HepG2 (cell line): Measurements from ENCODE around the gene SIRPA. TPM values are rescaled to one million over a fixed set of nuclear protein-coding genes. Genes with fewer than 3 reads are reported as not detected.

Experiments
- ATAC-seq: fragments of 200-7000 bp; cut with Tn5 transposase; 3 replicates; pipeline ENCODE4 v1.9.1; 2020; ENCODE audit warnings: mild to moderate bottlenecking, moderate library complexity
- BruUV-seq: library from RNA; stranded (reverse); fragments of 400-500 nt; replicated peaks from 2 replicates; lab custom pipeline; 2021; lab: Mats Ljungman, UMichigan
- CTCF ChIA-PET: fragments of 300-600 bp; formaldehyde crosslinking; extraction: SDS; loops from one replicate; lab custom pipeline; 2021; ENCODE audit warnings: low total read pairs, inconsistent platforms, low intra/inter-chr PET ratio; lab: Yijun Ruan, JAX
- POLR2A ChIA-PET: fragments of 350-600 bp; sonication (Branson Sonifier 250); formaldehyde crosslinking; loops from one replicate; lab custom pipeline; 2020; ENCODE audit warnings: antibody characterized with exemption, inconsistent platforms; lab: Yijun Ruan, JAX
- DNase-seq: peaks from one replicate; pipeline ENCODE4 v3.0.0-alpha.2; 2015; ENCODE audit warnings: low spot score
- FAIRE-seq: peaks from 3 replicates; lab custom pipeline; 2011; peaks lifted over from hg19 to GRCh38; lab: Jason Lieb, UNC
- H2AFZ ChIP-seq: one replicate; pipeline ENCODE4 v1.6.1; 2011; ENCODE audit warnings: low read length, inconsistent platforms
- H3K27ac ChIP-seq: fragments of 300-600 bp; 3 replicates; pipeline ENCODE4 v1.8.0; 2011; ENCODE audit warnings: mixed run types, mild to moderate bottlenecking, mixed read lengths, low read length, inconsistent platforms; ENCODE audit not compliant: insufficient read depth; ENCODE audit errors: extremely low read length
- H3K27me3 ChIP-seq, 2 experiments: fragments of 200-600 bp in 1 of 2; 2 replicates in 1 of 2; 3 replicates in 1 of 2; pipeline versions ENCODE4 v1.6.0 to v1.8.0; 2011; ENCODE audit warnings: low read length in 2 of 2, mild to moderate bottlenecking in 2 of 2, moderate library complexity in 2 of 2, inconsistent platforms in 1 of 2; ENCODE audit not compliant: insufficient read depth in 2 of 2, control insufficient read depth in 1 of 2
- H3K36me3 ChIP-seq, 2 experiments: fragments of 200-600 bp in 1 of 2; replicated peaks in 1 of 2; 2 replicates in 1 of 2; 3 replicates in 1 of 2; pipeline versions ENCODE4 v1.5.1 to v1.8.0; 2011; ENCODE audit warnings: low read length in 2 of 2, inconsistent platforms in 1 of 2; ENCODE audit not compliant: insufficient read depth in 2 of 2, control insufficient read depth in 1 of 2
- H3K4me1 ChIP-seq: 2 replicates; pipeline ENCODE4 v1.5.1; 2012; ENCODE audit warnings: low read length, inconsistent platforms; ENCODE audit not compliant: insufficient read depth
- H3K4me2 ChIP-seq: 2 replicates; pipeline ENCODE4 v1.6.0; 2011; ENCODE audit warnings: low read depth, low read length, inconsistent platforms
- H3K4me3 ChIP-seq, 3 experiments: fragments of 200-600 bp in 1 of 3; sonication (generic), shearing (Covaris generic) in 1 of 3; replicated peaks in 1 of 3; 2 replicates each; pipeline ENCODE4 v1.5.1; 2011 to 2016; ENCODE audit warnings: low read length in 3 of 3, inconsistent platforms in 2 of 3, low read depth in 2 of 3, mild to moderate bottlenecking in 2 of 3, control low read depth in 1 of 3, mixed read lengths in 1 of 3; ENCODE audit not compliant: insufficient read depth in 1 of 3
- H3K79me2 ChIP-seq: one replicate; pipeline ENCODE4 v1.6.1; 2011; ENCODE audit warnings: low read length, inconsistent platforms; ENCODE audit not compliant: insufficient read depth
- H3K9ac ChIP-seq: 2 replicates; pipeline ENCODE4 v1.6.0; 2011; ENCODE audit warnings: mild to moderate bottlenecking, low read depth, low read length, inconsistent platforms; ENCODE audit not compliant: insufficient read depth
- H3K9me3 ChIP-seq: 2 replicates; pipeline ENCODE4 v1.5.1; 2012; ENCODE audit warnings: mild to moderate bottlenecking, low read length
- H4K20me1 ChIP-seq: 2 replicates; pipeline ENCODE4 v1.6.0; 2011; ENCODE audit warnings: inconsistent platforms, mild to moderate bottlenecking, low read length, moderate library complexity; ENCODE audit not compliant: insufficient read depth
- ATF1 ChIP-seq: IDR thresholded peaks from 2 replicates; pipeline ENCODE4 v1.6.1; 2016; ENCODE audit warnings: mild to moderate bottlenecking, control low read depth
- GFI1 ChIP-seq: sonication (generic); formaldehyde crosslinking; IDR thresholded peaks from 2 replicates; pipeline ENCODE4 v1.5.0; 2020; ENCODE audit warnings: missing genetic modification reagents, mild to moderate bottlenecking, borderline replicate concordance
- HNRNPK ChIP-seq: fragments of 200-400 bp; formaldehyde crosslinking; IDR thresholded peaks from 2 replicates; pipeline ENCODE4 v1.6.1; 2018; ENCODE audit warnings: low read length, low read depth, moderate library complexity, mild to moderate bottlenecking; ENCODE audit not compliant: poor library complexity, severe bottlenecking
- KDM3A ChIP-seq: IDR thresholded peaks from 2 replicates; pipeline ENCODE4 v1.6.1; 2018; ENCODE audit warnings: low read depth, missing compliant biosample characterization
- MAZ ChIP-seq, 2 experiments: sonication (generic) in 1 of 2; formaldehyde crosslinking in 1 of 2; IDR thresholded peaks; 2 replicates each; pipeline versions ENCODE4 v1.5.0 to v1.6.1; 2012 to 2020; ENCODE audit warnings: low read depth in 2 of 2, mild to moderate bottlenecking in 2 of 2, borderline replicate concordance in 1 of 2, improper control_type of control experiment in 1 of 2, low read length in 1 of 2, missing genetic modification reagents in 1 of 2, moderate library complexity in 1 of 2
- NFIB ChIP-seq: sonication (generic); formaldehyde crosslinking; IDR thresholded peaks from 2 replicates; pipeline ENCODE4 v1.9.0; 2021; ENCODE audit warnings: missing genetic modification reagents, mild to moderate bottlenecking, borderline replicate concordance
- PPARG ChIP-seq: conservative IDR thresholded peaks from 2 replicates; pipeline ENCODE4 v1.6.1; 2016; ENCODE audit warnings: missing biosample characterization, missing genetic modification reagents
- RAD51 ChIP-seq: fragments of 450-650 bp; IDR thresholded peaks from 2 replicates; pipeline ENCODE4 v1.6.1; 2016; ENCODE audit warnings: borderline replicate concordance
- RFXANK ChIP-seq: IDR thresholded peaks from 2 replicates; pipeline ENCODE4 v1.6.1; 2016
- ZBTB7A ChIP-seq: sonication (generic); formaldehyde crosslinking; IDR thresholded peaks from 2 replicates; pipeline ENCODE4 v1.8.0; 2022; ENCODE audit warnings: mild to moderate bottlenecking, missing genetic modification reagents
- ZNF605 ChIP-seq: sonication (generic); formaldehyde crosslinking; IDR thresholded peaks from 2 replicates; pipeline ENCODE4 v1.8.0; 2022; ENCODE audit warnings: mild to moderate bottlenecking, missing genetic modification reagents
- ZNF816 ChIP-seq: sonication (generic); formaldehyde crosslinking; IDR thresholded peaks from 2 replicates; pipeline ENCODE4 v1.8.0; 2022; ENCODE audit warnings: missing genetic modification reagents, mild to moderate bottlenecking, borderline replicate concordance
- ZNF878 ChIP-seq: sonication (generic); formaldehyde crosslinking; IDR thresholded peaks from 2 replicates; pipeline ENCODE4 v1.8.1; 2023; ENCODE audit warnings: mild to moderate bottlenecking, missing genetic modification reagents, moderate library complexity
- WGBS: methylation state at CpG from one replicate; pipeline ENCODE4 v1.1.6; 2017; ENCODE audit warnings: low lambda C conversion rate; 5-methylcytosine and 5-hydroxymethylcytosine counted together
- in situ Hi-C: cut with HindIII; loops from 2 replicates; pipeline ENCODE4 v1.10.0; 2017; ENCODE audit warnings: low pct_unique_long_range_greater_than_20kb; ENCODE audit not compliant: extremely low pct_ligation_motif_present
- intact Hi-C: fragments of 100-400 bp; cut with micrococcal nuclease; formaldehyde crosslinking; loops from one replicate; pipeline ENCODE4 v1.10.0; 2022; ENCODE audit not compliant: unreplicated experiment
- polyA plus RNA-seq, 8 experiments: library from polyadenylated mRNA; depleted of rRNA in 3 of 8; stranded (reverse) in 7 of 8; unstranded in 1 of 8; fragments of >200 nt; fragmentation: Illumina TruSeq in 4 of 8; extraction: Trizol in 4 of 8; gene quantifications; 2 replicates each; pipeline versions ENCODE4 v1.2.1 to v1.2.3, GENCODE V29; 2011 to 2016; ENCODE audit warnings: low read depth in 4 of 8, missing spikeins in 1 of 8, mixed read lengths in 1 of 8; ENCODE audit not compliant: insufficient read depth in 1 of 8
- total RNA-seq, 5 experiments: library from RNA; depleted of rRNA; stranded (reverse); fragments of >200 nt; fragmentation: Illumina TruSeq; extraction: Trizol; gene quantifications; 2 replicates each; pipeline ENCODE4 v1.2.3, GENCODE V29; 2016; ENCODE audit warnings: low read depth in 1 of 5

SIRPA gene
- total and polyA plus RNA-seq, 2 of the 13 experiments (the other 11 are each of a cell fraction or from before 2014, with no cell fraction given), result 7.2 to 17.6 TPM

GRCh38 chr20:1845701-1846100 is 49.5 kb upstream of the SIRPA start:
- no peak overlapping the region for H3K4me3 ChIP-seq
- no peak for ATAC-seq
- FAIRE-seq, result no peak
- peaks cover 17% of the 10 kb centered on the region for H3K4me1 ChIP-seq
- in situ Hi-C loops (no loop called here), intact Hi-C loops (no loop called here)
- WGBS, result 55% methylated on average over 6 of the region's 7 CpGs
- no peak overlapping the region for H2AFZ ChIP-seq
- DNase-seq, result no peak
- no peaks in the 10 kb centered on the region for H3K36me3 ChIP-seq
- H3K4me2 ChIP-seq, result no peak overlapping the region
- H3K9ac ChIP-seq, result no peak overlapping the region
- no peaks in the 10 kb centered on the region for H3K27me3 ChIP-seq
- no peak overlapping the region for H3K27ac ChIP-seq
- H4K20me1 ChIP-seq, result no peaks in the 10 kb centered on the region
- no peaks in the 10 kb centered on the region for H3K79me2 ChIP-seq
- BruUV-seq, result no TSS peak
- no peaks in the 10 kb centered on the region for H3K9me3 ChIP-seq
- ChIA-PET CTCF (no interaction called here), POLR2A (no interaction called here)
- TF ChIP-seq ZNF816 (CRISPR knock-in tag) (no peak), ZNF605 (CRISPR knock-in tag) (no peak), NFIB (CRISPR knock-in tag) (no peak), MAZ (IDR thresholded peaks at IDR 0.05; ENCODE audit: borderline replicate concordance, low read depth, low read length) (no peak), MAZ (CRISPR knock-in tag; IDR thresholded peaks at IDR 0.05; ENCODE audit: low read depth) (no peak), ZNF878 (CRISPR knock-in tag) (no peak), RAD51 (no peak)

GRCh38 chr20:1846341-1846740 is 48.9 kb upstream of the SIRPA start:
- in situ Hi-C loops, result no loop called here
- POLR2A ChIA-PET, result no interaction called here
- no peak for FAIRE-seq
- no peak for TF ChIP-seq GFI1
- no peak for TF ChIP-seq RFXANK (CRISPR knock-in tag)
- TF ChIP-seq KDM3A, result no peak
- TF ChIP-seq HNRNPK, result no peak
- no peak for TF ChIP-seq ATF1
- no peak for TF ChIP-seq PPARG
- no peak for TF ChIP-seq ZBTB7A

More at GRCh38 chr20:1846341-1846740, 48.9 kb upstream of the SIRPA start:
- Histone ChIP-seq H3K4me2 (no peak overlapping the region), H3K27me3 (no peaks in the 10 kb centered on the region), H3K79me2 (no peaks in the 10 kb centered on the region), H3K36me3 (no peaks in the 10 kb centered on the region), H3K4me1 (peaks cover 22% of the 10 kb centered on the region), H3K27ac (no peak overlapping the region), H3K9me3 (no peaks in the 10 kb centered on the region), H4K20me1 (no peaks in the 10 kb centered on the region), H3K9ac (no peak overlapping the region), H3K4me3 (no peak overlapping the region), H2AFZ (no peak overlapping the region)
- CTCF ChIA-PET, result no interaction called here
- DNase-seq (no peak), ATAC-seq (no peak)
- WGBS, result 100% methylated on average over 1 of the region's 1 CpG
- intact Hi-C loops, result no loop called here
- no TSS peak for BruUV-seq
